ENCODE measurements around the gene RALGPS1. TPM values are rescaled to one million over a fixed set of nuclear protein-coding genes. Genes with fewer than 3 reads are reported as not detected.

RALGPS1 gene
- total RNA-seq, 4 donors from 2014 or later: 4.6 to 11.9 (median 10.0) TPM

DNA sequence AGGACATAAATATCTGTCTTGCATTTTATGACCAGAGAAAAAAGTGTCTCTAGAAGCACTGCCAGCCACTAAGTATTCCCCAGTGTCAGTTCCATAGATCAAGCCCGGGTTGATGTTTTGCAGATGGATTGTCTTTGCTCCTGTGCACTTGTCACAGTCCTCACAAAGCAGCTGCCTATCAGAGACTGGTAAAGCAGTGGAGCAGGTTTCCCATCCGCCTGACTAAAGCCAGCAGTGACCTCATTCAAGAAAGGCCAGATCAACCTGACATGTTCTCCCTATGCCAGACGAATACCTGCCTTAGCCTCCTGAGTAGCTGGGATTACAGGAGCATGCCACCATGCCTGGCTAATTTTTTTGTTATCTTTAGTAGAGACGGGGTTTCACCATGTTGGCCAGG is 323.2 kb downstream of the RALGPS1 start:
- H3K4me1 ChIP-seq: peaks cover 0 to 22% (median 17%) of the 10 kb centered on the region in 4 donors
- no peaks in the 10 kb centered on the region for H3K9me3 ChIP-seq
- H3K27ac ChIP-seq (replicated peaks in 1 of 4): no peak overlapping the region
- H3K27me3 ChIP-seq: no peaks in the 10 kb centered on the region
- H3K4me3 ChIP-seq: no peak overlapping the region
- TF ChIP-seq EP300 (IDR thresholded peaks at IDR 0.05): no peak
- TF ChIP-seq POLR2A (IDR thresholded peaks at IDR 0.05; ENCODE audit: low read depth): no peak
- no peak for TF ChIP-seq POLR2AphosphoS5 (IDR thresholded peaks at IDR 0.05)
- TF ChIP-seq, protein P1, sequence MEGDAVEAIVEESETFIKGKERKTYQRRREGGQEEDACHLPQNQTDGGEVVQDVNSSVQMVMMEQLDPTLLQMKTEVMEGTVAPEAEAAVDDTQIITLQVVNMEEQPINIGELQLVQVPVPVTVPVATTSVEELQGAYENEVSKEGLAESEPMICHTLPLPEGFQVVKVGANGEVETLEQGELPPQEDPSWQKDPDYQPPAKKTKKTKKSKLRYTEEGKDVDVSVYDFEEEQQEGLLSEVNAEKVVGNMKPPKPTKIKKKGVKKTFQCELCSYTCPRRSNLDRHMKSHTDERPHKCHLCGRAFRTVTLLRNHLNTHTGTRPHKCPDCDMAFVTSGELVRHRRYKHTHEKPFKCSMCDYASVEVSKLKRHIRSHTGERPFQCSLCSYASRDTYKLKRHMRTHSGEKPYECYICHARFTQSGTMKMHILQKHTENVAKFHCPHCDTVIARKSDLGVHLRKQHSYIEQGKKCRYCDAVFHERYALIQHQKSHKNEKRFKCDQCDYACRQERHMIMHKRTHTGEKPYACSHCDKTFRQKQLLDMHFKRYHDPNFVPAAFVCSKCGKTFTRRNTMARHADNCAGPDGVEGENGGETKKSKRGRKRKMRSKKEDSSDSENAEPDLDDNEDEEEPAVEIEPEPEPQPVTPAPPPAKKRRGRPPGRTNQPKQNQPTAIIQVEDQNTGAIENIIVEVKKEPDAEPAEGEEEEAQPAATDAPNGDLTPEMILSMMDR (IDR thresholded peaks at IDR 0.05): no peak
- WGBS: 96% methylated on average over 4 of the region's 4 CpGs
- H3K36me3 ChIP-seq: peaks cover 0 to 9% (median 0%) of the 10 kb centered on the region in 4 donors
- DNase-seq (ENCODE audit: extremely low spot score): no peak
- intact Hi-C loops (cut with DNase I): no loop called here

DNA sequence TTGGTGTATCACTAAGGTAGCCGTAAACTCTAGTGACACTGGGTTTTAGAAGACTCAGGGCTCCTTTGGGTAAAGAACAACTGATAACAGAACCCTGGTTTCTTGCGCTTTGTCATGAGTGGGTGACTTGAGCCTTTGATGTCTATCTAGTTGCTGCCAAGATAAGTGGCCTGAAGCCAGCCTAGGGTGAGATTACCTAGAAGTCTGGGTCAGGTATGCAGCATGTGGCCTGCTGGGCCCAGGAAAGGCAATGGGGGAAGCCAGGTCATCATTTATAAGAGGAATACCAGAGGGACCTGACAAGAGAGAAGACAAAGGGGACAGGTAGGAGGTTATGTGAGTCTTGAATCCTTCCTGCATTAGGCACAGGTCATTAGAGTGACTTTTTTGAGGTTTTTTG is 326.8 kb downstream of the RALGPS1 start:
- no peak for DNase-seq (ENCODE audit: extremely low spot score)
- peaks cover 0 to 12% (median 0%) of the 10 kb centered on the region in 4 donors for H3K36me3 ChIP-seq
- WGBS: 91% methylated on average over 2 of the region's 2 CpGs
- H3K27ac ChIP-seq (replicated peaks in 1 of 4): no peak overlapping the region
- peaks cover 7 to 10% (median 8%) of the 10 kb centered on the region in 4 donors for H3K4me1 ChIP-seq
- no peak for TF ChIP-seq POLR2A (IDR thresholded peaks at IDR 0.05; ENCODE audit: low read depth)
- no peak for TF ChIP-seq POLR2AphosphoS5 (IDR thresholded peaks at IDR 0.05)
- no peak for TF ChIP-seq EP300 (IDR thresholded peaks at IDR 0.05)
- TF ChIP-seq, protein P1 (IDR thresholded peaks at IDR 0.05): no peak
- no peaks in the 10 kb centered on the region for H3K9me3 ChIP-seq
- intact Hi-C loops (cut with DNase I): no loop called here
- no peak overlapping the region for H3K4me3 ChIP-seq
- H3K27me3 ChIP-seq: no peaks in the 10 kb centered on the region

DNA sequence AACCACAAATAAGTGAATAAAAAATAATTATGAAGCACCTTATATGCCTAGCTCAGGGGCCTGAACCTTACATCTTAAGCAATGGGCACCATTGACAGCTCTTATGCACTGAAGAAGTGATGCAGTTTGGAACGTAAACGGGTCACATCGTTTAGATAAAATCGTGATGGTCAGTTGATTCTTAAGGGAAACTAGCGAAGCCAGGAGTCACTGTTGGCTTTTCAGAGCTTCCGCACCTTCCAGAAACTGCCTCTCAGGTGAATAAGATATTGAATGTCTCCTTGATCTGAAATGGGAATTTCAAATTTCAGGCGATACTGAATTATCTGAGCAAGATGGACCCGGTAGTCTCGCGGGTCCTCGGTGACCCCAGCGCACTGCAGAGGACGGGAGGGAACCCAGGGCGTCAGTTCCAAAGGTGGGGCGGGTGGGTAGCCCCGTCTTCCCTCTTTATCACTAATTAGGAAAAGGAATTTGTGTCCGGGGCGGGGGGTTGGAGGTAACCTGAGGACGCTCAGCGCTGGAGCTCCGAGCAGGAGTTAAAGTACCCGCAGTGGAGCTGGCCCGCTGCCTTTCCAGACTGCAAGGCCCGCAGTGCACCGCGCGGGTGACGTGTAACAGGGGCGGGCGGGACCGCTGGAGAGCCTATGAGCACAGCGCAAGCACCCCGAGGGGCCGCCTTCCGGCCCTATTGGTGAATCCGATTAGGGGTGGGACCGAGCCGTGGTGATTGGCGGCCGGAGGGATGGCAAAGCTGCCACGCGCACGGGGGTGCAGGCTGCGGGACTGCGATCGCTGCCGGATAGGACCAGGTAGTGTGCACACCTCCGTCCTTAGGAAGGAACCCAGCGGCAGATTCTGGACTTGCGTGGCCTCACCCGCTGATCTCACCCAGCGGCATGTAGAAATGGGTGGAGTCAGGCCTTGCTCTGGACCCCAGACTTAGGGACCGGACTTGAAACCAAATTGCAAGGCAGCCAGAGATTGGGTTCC is 330.3 kb downstream of the RALGPS1 start:
- intact Hi-C loops (cut with DNase I): no loop called here
- peak; percentile 98 for DNase-seq (ENCODE audit: extremely low spot score)
- WGBS: 8% methylated on average over 35 of the region's 53 CpGs

DNA sequence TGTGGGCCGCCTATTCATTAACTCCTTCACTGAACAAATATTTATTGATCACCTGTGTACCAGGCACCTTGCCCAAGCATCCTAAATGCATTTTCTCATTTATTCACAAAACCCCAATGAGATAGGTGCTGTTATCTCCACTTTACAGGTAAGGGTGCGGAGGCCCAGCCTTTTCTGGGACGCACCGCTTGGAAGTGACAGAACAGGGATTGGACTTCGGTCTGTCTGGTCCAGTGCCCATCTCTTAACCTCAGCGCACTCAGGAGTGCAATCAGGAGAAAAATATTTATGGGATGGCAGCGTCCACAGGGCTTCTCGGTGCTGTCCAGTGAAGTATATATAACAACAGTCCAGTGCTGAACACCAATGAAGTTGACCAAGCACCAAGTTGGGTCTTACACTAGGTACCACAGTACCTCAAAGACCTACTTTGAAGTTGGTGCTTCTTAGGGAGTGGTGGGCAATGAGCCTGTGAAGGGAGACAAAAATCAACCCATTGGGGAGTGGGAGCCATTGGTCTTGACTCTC is 331.1 kb downstream of the RALGPS1 start:
- Histone ChIP-seq H3K9me3 (no peaks in the 10 kb centered on the region), H3K4me3 (peak overlapping the region; percentile 65 to 79 (median 66)), H3K27ac (replicated peaks in 1 of 4) (peak overlapping the region in 2 of 4 donors; percentile 83 to 86), H3K27me3 (no peaks in the 10 kb centered on the region), H3K4me1 (peaks cover 7 to 10% (median 8%) of the 10 kb centered on the region in 4 donors), H3K36me3 (peaks cover 0 to 3% (median 0%) of the 10 kb centered on the region in 4 donors)
- TF ChIP-seq EP300 (IDR thresholded peaks at IDR 0.05): no peak
- TF ChIP-seq, protein P1 (IDR thresholded peaks at IDR 0.05): no peak
- DNase-seq (ENCODE audit: extremely low spot score): no peak
- intact Hi-C loops (cut with DNase I): no loop called here
- 77% methylated on average over 8 of the region's 8 CpGs for WGBS

More for the DNA sequence above, 330.3 kb downstream of the RALGPS1 start:
- Histone ChIP-seq H3K4me1 (peaks cover 7 to 10% (median 8%) of the 10 kb centered on the region in 4 donors), H3K4me3 (peak overlapping the region; percentile 65 to 79 (median 66)), H3K36me3 (peaks cover 0 to 3% (median 0%) of the 10 kb centered on the region in 4 donors), H3K9me3 (no peaks in the 10 kb centered on the region), H3K27ac (replicated peaks in 1 of 4) (peak overlapping the region; percentile 79 to 86 (median 83)), H3K27me3 (no peaks in the 10 kb centered on the region)
- TF ChIP-seq POLR2A (IDR thresholded peaks at IDR 0.05; ENCODE audit: low read depth) (no peak), POLR2AphosphoS5 (IDR thresholded peaks at IDR 0.05) (peak; percentile 86 to 92), EP300 (IDR thresholded peaks at IDR 0.05) (no peak)
- TF ChIP-seq, protein P1 (IDR thresholded peaks at IDR 0.05): peak in 1 of 3 experiments; percentile 11
